GM19025 (cell line): Measurements from ENCODE around the gene MBNL1.
"Not testable (repeated sequence)": the region's sequence is repeated elsewhere in the genome, so short reads cannot be mapped to it uniquely, and the experiment has no call there.

ENCODE experiments used
- ATAC-seq: cut with Tn5 transposase; IDR thresholded peaks from one replicate; pipeline ENCODE4 v1.9.1; 2021; ENCODE audit warnings: mild to moderate bottlenecking, low read depth, moderate library complexity; ENCODE audit not compliant: unreplicated experiment

MBNL1 gene

DNA sequence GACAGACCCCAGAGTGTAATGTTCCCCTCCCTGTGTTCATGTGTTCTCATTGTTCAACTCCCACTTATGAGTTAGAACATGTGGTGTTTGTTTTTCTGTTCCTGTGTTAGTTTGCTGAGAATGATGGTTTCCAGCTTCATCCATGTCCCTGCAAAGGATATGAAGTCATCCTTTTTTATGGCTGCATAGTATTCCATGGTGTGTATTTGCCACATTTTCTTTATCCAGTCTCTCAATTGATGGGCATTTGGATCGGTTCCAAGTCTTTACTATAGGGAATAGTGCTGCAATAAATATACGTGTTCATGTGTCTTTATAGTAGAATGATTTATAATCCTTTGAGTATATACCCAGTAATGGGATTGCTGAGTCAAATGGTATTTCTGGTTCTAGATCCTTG, 98.5 kb downstream of the MBNL1 start:
- not testable (repeated sequence) for ATAC-seq

DNA sequence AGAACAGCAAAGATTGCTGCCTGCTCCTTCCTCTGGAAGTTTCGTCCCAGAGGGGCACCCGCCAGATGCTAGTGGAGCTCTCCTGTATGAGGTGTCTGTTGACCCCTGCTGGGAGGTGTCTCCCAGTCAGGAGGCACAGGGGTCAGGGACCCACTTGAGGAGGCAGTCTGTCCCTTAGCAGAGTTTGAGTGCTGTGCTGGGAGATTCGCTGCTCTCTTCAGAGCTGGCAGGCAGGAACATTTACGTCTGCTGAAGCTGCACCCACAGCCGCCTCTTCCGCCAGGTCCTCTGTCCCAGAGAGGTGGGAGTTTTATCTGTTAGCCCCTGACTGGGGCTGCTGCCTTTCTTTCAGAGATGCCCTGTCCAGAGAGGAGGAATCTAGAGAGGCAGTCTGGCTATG, 103.9 kb downstream of the MBNL1 start:
- ATAC-seq, result not testable (repeated sequence)

GRCh38 chr3:152373379-152373778, 104.7 kb downstream of the MBNL1 start:
- no peak for ATAC-seq

DNA sequence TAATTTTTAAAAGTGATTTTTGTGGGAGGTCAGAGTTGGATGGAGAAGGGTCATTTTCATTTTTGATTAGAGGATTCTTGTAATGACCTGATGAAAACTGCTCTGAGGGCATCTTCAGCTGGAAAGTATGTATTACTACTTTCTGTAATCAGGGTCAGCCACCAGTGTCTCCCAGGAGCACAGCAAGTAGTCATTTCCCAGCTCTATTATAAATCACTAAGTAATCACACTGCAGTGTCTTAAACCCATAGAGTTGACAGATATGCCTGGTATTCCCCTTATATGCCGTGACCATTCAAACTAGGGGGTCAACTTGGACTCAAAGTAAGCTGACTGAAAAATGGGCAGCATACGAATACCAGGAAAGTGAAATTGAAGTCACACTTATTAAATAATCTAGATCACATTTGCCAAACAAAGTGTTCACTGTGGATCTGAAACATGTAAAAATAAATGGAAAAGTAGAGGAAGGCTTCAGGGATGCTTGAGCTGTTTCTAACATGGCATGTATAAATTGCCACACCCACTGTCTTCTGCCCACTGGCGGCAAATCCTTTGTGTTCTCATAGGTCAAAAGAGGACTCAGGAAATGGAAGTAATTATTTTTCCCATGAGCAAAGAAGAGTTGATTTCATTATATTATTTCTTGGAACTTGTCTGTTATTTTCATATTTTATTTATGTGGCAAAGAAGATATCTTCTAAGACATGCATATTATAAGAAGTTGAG, 105.7 kb downstream of the MBNL1 start:
- peak; percentile 53 for ATAC-seq

DNA sequence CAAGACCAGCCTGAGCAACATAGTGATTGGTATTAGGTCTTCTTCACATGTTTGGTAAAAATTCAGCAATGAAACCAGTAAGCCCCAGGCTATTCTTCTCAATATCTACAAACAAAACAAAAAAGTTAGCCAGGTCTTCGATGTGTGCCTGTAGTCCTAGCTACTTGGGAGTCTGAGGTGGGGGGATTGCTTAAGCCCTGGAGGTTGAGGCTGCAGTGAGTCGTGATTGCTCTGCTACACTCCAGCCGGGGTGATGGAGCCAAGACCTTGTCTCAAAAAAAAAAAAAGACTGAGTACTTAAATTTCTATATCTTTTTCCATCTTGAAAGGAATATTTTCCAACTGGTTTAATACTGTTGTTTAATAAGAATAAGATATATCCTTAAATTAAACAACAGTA, 106.8 kb downstream of the MBNL1 start:
- ATAC-seq, result no peak

DNA sequence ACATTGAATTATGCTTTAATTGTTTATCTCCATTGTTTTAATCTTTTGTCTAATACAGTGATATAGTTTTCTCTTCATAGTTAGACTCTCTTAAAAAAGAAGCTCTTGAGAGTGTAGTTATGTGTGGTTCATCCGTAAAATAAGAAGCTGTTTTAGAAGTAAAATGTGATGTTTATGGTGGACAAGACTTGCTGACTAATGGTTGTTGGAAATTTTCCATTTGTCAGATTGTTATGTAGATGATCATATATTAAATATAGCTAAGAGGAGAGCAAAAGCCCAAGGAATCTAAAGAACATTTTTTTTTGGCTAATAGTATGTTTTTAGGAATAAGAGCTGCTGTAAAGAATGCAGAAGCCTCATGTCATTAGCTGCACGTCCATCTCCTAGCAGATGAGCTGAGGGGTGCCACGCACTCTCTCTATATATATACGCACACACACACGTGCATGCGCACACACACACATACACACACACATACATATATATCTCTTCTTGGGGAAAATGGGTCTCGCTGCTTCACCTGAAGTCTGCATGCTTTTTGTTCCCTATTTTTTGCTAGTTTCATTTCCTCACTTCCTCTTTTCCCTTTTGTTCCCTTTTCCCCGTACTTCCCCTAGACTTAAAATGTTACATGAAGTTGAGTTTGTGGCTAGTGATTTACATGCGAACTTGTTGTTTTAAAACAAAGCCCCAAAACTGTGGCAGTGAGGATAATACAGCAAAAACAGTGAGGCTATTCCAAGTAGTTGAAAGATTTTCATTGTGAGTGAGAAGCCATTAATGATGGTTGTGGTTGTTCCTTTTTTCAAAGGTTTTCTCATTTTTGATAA, 107.8 kb downstream of the MBNL1 start:
- ATAC-seq, result peak; percentile 43

DNA sequence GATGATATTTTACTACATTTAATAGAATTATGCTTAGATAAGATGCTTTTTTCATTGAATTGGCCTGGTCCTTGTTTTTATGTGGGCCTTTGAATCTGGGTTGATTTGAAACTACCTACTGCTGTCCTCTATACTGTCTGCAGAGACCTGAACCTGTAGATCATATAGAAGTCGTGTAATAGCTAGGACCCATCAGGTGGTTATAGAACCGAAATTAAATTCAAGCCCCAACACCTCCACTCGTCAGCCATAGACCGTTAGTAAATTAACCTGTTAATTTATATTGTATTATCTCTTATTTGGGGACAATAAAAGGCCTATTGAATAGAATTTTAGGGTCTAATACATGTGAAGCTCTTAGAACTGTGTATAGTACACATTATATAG, 108.4 kb downstream of the MBNL1 start:
- no peak for ATAC-seq

DNA sequence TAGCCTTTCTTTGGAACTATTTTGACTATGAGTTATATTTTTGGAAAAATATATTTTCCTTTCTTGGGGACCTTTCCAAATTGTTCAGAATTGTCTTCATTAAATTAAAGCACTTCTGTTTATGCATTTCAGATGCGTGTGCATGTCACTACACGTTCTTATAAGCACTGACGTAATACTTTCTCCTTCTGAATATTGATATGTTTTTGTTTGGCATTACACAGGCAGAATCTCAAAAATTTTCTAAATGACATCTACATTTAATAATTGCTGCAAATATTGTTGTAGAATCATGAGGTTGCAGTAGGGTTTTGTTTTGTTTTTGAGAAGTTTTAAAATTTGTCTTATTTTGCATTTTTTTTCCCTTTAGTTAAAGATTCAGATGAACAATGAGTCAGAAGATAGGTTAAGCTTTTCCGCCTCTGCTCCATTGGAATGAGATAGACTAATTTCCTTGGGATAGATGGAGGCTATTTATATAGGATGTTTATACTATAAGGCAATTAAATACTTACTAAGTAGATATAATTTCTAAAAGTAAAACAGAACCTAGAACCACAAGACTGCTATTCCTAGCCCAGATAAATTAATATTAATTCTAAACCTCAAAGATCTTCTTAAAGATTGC, 110.8 kb downstream of the MBNL1 start:
- ATAC-seq, result no peak

DNA sequence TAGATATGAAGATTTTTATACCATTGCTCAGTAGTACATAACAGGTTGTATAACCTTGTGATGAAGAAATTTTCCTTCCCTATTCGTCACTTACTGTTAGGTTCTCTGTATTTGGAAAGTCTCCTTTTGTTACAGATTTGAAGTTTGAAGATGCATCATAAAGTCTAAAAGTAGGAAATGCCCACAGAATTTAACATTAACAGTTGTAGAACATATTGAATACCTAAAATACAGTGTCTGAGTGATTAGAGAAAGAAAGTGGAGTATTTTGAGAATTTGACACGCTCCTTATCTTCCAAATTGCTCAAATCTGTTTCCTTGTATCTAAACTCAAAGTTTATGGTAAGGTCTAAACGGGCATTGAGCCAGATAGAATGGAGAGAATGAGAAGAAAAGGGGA, 111.3 kb downstream of the MBNL1 start:
- ATAC-seq, result no peak

- no peak for ATAC-seq
These were observed 113.2 kb downstream of the MBNL1 start for GRCh38 chr3:152381881-152382295.

DNA sequence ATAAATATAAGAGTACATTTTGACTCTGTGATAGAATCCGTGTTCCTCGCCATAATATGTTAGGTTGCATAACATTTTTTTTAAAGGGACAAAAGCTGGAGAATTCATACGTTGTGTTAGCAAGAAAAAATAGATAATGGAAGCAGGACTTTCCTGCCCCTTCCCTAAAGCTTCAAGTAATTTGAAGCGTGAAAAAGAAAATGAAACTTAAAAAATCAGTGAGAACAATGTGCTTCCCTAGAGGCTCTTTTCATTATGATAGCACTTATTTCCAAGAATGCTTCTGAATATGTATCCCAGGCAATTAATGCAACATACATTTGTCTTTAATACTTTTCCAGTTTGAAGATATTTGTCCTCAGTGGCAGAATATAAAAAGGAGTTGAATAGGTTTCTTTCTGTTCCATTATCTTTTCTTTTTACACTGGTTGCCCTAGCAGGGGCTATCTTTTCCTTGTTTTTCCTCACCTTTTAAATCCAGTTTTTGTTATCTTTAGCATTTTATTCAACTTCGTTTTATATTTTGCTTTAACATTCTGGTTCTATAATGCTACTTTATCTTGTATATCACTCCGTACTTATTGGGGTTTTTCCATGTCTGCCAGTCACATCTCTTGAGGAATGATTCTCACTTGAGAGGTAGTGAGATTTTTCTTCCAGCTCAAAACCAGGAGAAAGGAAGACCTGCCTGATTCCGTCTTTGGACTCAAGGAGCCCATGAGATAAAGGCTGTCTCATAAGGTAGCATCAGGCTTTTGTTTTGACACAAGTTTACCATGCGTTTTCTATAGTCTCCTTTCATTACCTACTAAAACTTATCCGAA, 113.8 kb downstream of the MBNL1 start:
- no peak for ATAC-seq

DNA sequence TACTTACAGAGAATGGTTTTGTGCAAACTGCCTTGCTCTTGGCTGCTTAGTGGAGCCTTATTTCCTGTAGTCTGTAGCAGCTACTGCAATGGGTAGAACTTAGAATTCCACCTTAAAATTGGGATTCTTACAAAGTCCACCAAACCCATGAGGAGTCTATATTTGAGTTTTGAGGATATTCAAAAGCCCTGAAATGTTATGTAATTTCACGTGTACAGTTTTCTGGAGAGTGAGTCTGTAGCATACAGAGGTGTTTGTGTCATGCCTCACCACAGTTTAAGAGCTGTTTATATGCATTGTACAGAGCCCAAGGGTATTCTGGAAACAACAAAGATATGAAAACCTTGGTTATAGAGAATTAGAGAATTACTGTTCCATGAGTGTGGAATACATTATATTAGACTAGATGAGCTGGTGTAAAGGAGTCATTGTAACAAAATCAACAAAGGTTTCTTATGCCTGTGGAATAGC, 114.4 kb downstream of the MBNL1 start:
- ATAC-seq, result no peak

- ATAC-seq, result no peak
These were observed 115.7 kb downstream of the MBNL1 start for GRCh38 chr3:152384412-152384811.

DNA sequence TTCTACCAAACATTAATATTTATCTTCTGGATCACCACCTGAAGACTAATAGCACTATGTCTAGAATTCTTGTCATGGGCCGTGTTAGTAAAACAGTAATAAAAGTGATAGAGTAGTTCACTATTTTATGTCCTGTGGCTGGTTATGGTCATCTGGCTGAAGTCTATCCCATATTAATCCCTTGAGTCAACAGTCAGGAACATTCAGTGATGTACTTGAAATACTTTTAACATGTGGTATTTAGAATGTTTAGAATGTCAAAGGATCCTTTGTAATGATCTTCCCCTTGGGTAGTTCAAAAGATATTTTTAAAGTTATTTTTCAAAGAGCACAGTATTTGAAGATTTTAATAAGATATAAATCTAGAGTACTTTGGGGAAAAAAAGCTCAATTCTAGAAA, 117.0 kb downstream of the MBNL1 start:
- no peak for ATAC-seq

DNA sequence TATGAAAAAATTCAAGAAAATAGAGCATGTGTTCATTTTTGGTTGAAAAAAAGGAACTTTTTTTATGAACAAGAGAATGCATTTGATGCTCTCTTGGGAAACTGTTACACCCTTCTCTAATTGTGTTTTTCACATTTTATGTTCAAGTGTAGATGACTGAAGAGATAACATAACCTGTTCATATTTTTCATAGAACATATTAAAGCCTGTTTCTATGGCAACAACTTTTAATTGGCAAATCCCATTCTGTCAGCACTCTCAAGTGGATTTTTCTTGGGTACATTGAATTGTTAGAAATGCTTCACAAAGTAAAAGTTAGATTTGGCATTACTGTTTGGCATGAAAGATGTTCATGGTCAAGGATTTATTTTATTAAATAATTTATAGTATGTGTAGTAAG, 117.5 kb downstream of the MBNL1 start:
- ATAC-seq, result no peak

GRCh38 chr3:152388631-152389030, 119.9 kb downstream of the MBNL1 start:
- ATAC-seq, result no peak

- ATAC-seq, result no peak
These were observed 120.7 kb downstream of the MBNL1 start for GRCh38 chr3:152389316-152389934.

DNA sequence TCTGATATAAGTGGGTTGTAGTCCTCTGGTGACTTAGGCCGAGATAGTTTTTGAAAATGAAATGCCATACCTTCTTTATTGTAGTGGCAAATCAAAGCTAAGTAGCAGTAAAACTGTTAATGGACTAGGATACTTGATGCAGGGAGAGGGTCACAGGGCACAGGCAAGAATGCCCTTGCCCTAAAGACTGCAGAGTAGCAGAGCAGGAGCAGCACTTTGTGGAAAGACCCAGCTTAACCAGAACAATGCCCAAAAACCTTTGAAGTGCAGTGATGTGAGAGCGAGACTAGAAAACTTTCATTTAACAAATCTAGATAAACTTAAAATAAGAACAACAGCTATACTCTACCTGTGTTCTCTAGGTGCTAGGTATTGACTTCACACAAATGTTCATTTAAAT, 121.9 kb downstream of the MBNL1 start:
- no peak for ATAC-seq

DNA sequence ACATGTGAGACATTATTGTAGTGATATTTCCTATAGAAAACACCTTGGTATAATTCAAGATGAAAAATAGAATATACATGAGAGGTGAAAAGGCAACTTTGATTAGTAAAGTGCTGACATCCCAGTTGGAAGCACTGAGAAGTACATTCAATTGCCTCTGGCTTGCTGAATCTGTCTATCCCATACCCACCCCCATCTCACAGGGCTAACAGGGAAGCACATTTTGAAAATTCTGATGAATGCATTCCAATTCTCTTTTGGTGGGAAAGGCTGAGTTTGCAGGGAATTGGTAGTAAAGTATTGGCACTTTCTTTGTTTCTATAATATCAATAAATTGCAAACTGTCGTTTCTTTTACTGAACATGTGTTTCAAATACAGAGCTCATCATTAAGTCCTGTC, 122.9 kb downstream of the MBNL1 start:
- ATAC-seq, result no peak

GRCh38 chr3:152392272-152392880, 123.6 kb downstream of the MBNL1 start:
- no peak for ATAC-seq
